Astrocyte of the hippocampus (primary cell): ENCODE results near the gene OSBPL3.

Experiments
- DNase-seq: peaks from one replicate; pipeline ENCODE4 v3.0.0; 2011; ENCODE audit warnings: low read depth, low spot score

The OSBPL3 gene

GRCh38 chr7:24979470-24979862 lies 512 bp downstream of the OSBPL3 start:
- DNase-seq = peak; percentile 89

GRCh38 chr7:24978843-24979469 lies 1.0 kb downstream of the OSBPL3 start:
- peak; percentile 64 for DNase-seq

GRCh38 chr7:24975644-24976260 lies 4.2 kb downstream of the OSBPL3 start:
- DNase-seq = no peak

- DNase-seq = no peak
These were observed 4.8 kb downstream of the OSBPL3 start for GRCh38 chr7:24975172-24975571.

GRCh38 chr7:24974026-24974832 lies 5.7 kb downstream of the OSBPL3 start:
- DNase-seq = no peak

GRCh38 chr7:24972991-24973390 lies 7.0 kb downstream of the OSBPL3 start:
- peak; percentile 36 for DNase-seq

GRCh38 chr7:24972166-24972477 lies 7.9 kb downstream of the OSBPL3 start:
- DNase-seq = no peak

GRCh38 chr7:24971333-24972165 lies 8.4 kb downstream of the OSBPL3 start:
- peak; percentile 94 for DNase-seq

- peak; percentile 48 for DNase-seq
These were observed 9.3 kb downstream of the OSBPL3 start for GRCh38 chr7:24970676-24971075.

- no peak for DNase-seq
These were observed 11.8 kb downstream of the OSBPL3 start for GRCh38 chr7:24968165-24968564.

GRCh38 chr7:24967696-24968095 lies 12.3 kb downstream of the OSBPL3 start:
- DNase-seq = no peak

- no peak for DNase-seq
These were observed 13.2 kb downstream of the OSBPL3 start for GRCh38 chr7:24966802-24967201.

GRCh38 chr7:24965831-24966708 lies 13.9 kb downstream of the OSBPL3 start:
- DNase-seq = peak; percentile 40

- DNase-seq = no peak
These were observed 15.8 kb downstream of the OSBPL3 start for GRCh38 chr7:24964191-24964590.

- DNase-seq = peak; percentile 90
These were observed 16.8 kb downstream of the OSBPL3 start for GRCh38 chr7:24963218-24963617.

GRCh38 chr7:24962418-24962962 lies 17.5 kb downstream of the OSBPL3 start:
- no peak for DNase-seq

- peak; percentile 49 for DNase-seq
These were observed 20.1 kb downstream of the OSBPL3 start for GRCh38 chr7:24959735-24960485.

GRCh38 chr7:24958399-24958798 lies 21.6 kb downstream of the OSBPL3 start:
- no peak for DNase-seq

GRCh38 chr7:24956021-24956420 lies 24.0 kb downstream of the OSBPL3 start:
- DNase-seq = no peak

- no peak for DNase-seq
These were observed 24.7 kb downstream of the OSBPL3 start for GRCh38 chr7:24955313-24955712.
